ENCODE data around the gene SNAP91. TPM values are rescaled to one million over a fixed set of nuclear protein-coding genes. Genes with fewer than 3 reads are reported as not detected.

The SNAP91 gene
- total RNA-seq, 1 experiment from 2014 or later: 0.70 TPM

DNA sequence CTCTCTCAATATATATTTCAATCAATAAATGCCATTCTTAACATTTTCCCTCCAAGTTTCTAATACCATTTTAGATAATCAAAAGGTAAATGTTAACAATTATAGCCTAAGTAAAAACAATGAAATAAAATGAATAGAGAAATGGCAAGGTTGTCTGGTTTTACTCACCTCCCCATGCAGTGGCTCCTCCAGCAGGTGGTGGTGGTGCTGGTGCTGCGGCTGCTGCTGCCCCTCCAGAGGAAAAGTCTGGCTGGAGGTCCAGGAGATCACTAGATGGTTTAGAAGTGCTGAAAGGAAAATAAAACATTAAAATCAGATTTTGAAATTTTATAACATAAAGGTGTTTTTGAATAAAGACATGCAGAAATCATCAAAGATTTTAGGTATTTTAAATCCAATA lies 103.4 kb downstream of the SNAP91 start:
- ChIA-PET CTCF (interaction anchor here (1.0 kb wide), 1 partner anchor 9 kb away, joined by 7 read pairs; no protein-coding TSS in a partner anchor), POLR2A (no interaction called here)
- no peaks in the 10 kb centered on the region for H3K4me1 Mint-ChIP-seq
- ATAC-seq (peak; percentile 62), DNase-seq (ENCODE audit: low spot score) (peak; percentile 15)
- H3K9me3 Mint-ChIP-seq: no peaks in the 10 kb centered on the region
- no peak overlapping the region for H3K4me3 Mint-ChIP-seq
- no peaks in the 10 kb centered on the region for H3K27me3 Mint-ChIP-seq (ENCODE audit: low read depth)
- no peak overlapping the region for H3K27ac Mint-ChIP-seq
- no peak for TF ChIP-seq SP1 (CRISPR knock-in tag; conservative IDR thresholded peaks at IDR 0.05)
- TF ChIP-seq RORB (CRISPR knock-in tag; IDR thresholded peaks at IDR 0.05): no peak
- TF ChIP-seq, protein P1, sequence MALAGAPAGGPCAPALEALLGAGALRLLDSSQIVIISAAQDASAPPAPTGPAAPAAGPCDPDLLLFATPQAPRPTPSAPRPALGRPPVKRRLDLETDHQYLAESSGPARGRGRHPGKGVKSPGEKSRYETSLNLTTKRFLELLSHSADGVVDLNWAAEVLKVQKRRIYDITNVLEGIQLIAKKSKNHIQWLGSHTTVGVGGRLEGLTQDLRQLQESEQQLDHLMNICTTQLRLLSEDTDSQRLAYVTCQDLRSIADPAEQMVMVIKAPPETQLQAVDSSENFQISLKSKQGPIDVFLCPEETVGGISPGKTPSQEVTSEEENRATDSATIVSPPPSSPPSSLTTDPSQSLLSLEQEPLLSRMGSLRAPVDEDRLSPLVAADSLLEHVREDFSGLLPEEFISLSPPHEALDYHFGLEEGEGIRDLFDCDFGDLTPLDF (CRISPR knock-in tag; IDR thresholded peaks at IDR 0.05): no peak
- TF ChIP-seq, protein P2, sequence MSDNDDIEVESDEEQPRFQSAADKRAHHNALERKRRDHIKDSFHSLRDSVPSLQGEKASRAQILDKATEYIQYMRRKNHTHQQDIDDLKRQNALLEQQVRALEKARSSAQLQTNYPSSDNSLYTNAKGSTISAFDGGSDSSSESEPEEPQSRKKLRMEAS (CRISPR knock-in tag; IDR thresholded peaks at IDR 0.05): no peak
- no peak for TF ChIP-seq FOXJ3 (CRISPR knock-in tag; IDR thresholded peaks at IDR 0.05; ENCODE audit: borderline replicate concordance)
- TF ChIP-seq FOXK1 (CRISPR knock-in tag; IDR thresholded peaks at IDR 0.05): no peak
- TF ChIP-seq IRF2 (CRISPR knock-in tag; IDR thresholded peaks at IDR 0.05; ENCODE audit: borderline replicate concordance, low read depth): no peak
- TF ChIP-seq, protein P3, sequence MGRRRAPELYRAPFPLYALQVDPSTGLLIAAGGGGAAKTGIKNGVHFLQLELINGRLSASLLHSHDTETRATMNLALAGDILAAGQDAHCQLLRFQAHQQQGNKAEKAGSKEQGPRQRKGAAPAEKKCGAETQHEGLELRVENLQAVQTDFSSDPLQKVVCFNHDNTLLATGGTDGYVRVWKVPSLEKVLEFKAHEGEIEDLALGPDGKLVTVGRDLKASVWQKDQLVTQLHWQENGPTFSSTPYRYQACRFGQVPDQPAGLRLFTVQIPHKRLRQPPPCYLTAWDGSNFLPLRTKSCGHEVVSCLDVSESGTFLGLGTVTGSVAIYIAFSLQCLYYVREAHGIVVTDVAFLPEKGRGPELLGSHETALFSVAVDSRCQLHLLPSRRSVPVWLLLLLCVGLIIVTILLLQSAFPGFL (CRISPR knock-in tag; IDR thresholded peaks at IDR 0.05; ENCODE audit: borderline replicate concordance): no peak
- no peak for TF ChIP-seq SMAD3 (CRISPR knock-in tag; IDR thresholded peaks at IDR 0.05; ENCODE audit: borderline replicate concordance)
- TF ChIP-seq, protein P4, sequence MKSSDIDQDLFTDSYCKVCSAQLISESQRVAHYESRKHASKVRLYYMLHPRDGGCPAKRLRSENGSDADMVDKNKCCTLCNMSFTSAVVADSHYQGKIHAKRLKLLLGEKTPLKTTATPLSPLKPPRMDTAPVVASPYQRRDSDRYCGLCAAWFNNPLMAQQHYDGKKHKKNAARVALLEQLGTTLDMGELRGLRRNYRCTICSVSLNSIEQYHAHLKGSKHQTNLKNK (CRISPR knock-in tag; IDR thresholded peaks at IDR 0.05): no peak
- no peak for TF ChIP-seq ZNF232 (CRISPR knock-in tag; IDR thresholded peaks at IDR 0.05)
- TF ChIP-seq RELA (CRISPR knock-in tag; IDR thresholded peaks at IDR 0.05; ENCODE audit: borderline replicate concordance): no peak
- TF ChIP-seq, protein P5, sequence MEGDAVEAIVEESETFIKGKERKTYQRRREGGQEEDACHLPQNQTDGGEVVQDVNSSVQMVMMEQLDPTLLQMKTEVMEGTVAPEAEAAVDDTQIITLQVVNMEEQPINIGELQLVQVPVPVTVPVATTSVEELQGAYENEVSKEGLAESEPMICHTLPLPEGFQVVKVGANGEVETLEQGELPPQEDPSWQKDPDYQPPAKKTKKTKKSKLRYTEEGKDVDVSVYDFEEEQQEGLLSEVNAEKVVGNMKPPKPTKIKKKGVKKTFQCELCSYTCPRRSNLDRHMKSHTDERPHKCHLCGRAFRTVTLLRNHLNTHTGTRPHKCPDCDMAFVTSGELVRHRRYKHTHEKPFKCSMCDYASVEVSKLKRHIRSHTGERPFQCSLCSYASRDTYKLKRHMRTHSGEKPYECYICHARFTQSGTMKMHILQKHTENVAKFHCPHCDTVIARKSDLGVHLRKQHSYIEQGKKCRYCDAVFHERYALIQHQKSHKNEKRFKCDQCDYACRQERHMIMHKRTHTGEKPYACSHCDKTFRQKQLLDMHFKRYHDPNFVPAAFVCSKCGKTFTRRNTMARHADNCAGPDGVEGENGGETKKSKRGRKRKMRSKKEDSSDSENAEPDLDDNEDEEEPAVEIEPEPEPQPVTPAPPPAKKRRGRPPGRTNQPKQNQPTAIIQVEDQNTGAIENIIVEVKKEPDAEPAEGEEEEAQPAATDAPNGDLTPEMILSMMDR (IDR thresholded peaks at IDR 0.05): no peak
- TF ChIP-seq NR1H2 (CRISPR knock-in tag; IDR thresholded peaks at IDR 0.05): no peak
- TF ChIP-seq, protein P6, sequence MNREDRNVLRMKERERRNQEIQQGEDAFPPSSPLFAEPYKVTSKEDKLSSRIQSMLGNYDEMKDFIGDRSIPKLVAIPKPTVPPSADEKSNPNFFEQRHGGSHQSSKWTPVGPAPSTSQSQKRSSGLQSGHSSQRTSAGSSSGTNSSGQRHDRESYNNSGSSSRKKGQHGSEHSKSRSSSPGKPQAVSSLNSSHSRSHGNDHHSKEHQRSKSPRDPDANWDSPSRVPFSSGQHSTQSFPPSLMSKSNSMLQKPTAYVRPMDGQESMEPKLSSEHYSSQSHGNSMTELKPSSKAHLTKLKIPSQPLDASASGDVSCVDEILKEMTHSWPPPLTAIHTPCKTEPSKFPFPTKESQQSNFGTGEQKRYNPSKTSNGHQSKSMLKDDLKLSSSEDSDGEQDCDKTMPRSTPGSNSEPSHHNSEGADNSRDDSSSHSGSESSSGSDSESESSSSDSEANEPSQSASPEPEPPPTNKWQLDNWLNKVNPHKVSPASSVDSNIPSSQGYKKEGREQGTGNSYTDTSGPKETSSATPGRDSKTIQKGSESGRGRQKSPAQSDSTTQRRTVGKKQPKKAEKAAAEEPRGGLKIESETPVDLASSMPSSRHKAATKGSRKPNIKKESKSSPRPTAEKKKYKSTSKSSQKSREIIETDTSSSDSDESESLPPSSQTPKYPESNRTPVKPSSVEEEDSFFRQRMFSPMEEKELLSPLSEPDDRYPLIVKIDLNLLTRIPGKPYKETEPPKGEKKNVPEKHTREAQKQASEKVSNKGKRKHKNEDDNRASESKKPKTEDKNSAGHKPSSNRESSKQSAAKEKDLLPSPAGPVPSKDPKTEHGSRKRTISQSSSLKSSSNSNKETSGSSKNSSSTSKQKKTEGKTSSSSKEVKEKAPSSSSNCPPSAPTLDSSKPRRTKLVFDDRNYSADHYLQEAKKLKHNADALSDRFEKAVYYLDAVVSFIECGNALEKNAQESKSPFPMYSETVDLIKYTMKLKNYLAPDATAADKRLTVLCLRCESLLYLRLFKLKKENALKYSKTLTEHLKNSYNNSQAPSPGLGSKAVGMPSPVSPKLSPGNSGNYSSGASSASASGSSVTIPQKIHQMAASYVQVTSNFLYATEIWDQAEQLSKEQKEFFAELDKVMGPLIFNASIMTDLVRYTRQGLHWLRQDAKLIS (CRISPR knock-in tag; IDR thresholded peaks at IDR 0.05; ENCODE audit: borderline replicate concordance): no peak
- TF ChIP-seq, protein P7, sequence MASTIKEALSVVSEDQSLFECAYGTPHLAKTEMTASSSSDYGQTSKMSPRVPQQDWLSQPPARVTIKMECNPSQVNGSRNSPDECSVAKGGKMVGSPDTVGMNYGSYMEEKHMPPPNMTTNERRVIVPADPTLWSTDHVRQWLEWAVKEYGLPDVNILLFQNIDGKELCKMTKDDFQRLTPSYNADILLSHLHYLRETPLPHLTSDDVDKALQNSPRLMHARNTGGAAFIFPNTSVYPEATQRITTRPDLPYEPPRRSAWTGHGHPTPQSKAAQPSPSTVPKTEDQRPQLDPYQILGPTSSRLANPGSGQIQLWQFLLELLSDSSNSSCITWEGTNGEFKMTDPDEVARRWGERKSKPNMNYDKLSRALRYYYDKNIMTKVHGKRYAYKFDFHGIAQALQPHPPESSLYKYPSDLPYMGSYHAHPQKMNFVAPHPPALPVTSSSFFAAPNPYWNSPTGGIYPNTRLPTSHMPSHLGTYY (CRISPR knock-in tag; IDR thresholded peaks at IDR 0.05): no peak
- no peak for TF ChIP-seq ZBTB21 (CRISPR knock-in tag; IDR thresholded peaks at IDR 0.05; ENCODE audit: borderline replicate concordance)
- TF ChIP-seq, protein P8, sequence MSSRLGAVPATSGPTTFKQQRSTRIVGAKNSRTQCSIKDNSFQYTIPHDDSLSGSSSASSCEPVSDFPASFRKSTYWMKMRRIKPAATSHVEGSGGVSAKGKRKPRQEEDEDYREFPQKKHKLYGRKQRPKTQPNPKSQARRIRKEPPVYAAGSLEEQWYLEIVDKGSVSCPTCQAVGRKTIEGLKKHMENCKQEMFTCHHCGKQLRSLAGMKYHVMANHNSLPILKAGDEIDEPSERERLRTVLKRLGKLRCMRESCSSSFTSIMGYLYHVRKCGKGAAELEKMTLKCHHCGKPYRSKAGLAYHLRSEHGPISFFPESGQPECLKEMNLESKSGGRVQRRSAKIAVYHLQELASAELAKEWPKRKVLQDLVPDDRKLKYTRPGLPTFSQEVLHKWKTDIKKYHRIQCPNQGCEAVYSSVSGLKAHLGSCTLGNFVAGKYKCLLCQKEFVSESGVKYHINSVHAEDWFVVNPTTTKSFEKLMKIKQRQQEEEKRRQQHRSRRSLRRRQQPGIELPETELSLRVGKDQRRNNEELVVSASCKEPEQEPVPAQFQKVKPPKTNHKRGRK (CRISPR knock-in tag; IDR thresholded peaks at IDR 0.05; ENCODE audit: borderline replicate concordance): no peak
- TF ChIP-seq, protein P9, sequence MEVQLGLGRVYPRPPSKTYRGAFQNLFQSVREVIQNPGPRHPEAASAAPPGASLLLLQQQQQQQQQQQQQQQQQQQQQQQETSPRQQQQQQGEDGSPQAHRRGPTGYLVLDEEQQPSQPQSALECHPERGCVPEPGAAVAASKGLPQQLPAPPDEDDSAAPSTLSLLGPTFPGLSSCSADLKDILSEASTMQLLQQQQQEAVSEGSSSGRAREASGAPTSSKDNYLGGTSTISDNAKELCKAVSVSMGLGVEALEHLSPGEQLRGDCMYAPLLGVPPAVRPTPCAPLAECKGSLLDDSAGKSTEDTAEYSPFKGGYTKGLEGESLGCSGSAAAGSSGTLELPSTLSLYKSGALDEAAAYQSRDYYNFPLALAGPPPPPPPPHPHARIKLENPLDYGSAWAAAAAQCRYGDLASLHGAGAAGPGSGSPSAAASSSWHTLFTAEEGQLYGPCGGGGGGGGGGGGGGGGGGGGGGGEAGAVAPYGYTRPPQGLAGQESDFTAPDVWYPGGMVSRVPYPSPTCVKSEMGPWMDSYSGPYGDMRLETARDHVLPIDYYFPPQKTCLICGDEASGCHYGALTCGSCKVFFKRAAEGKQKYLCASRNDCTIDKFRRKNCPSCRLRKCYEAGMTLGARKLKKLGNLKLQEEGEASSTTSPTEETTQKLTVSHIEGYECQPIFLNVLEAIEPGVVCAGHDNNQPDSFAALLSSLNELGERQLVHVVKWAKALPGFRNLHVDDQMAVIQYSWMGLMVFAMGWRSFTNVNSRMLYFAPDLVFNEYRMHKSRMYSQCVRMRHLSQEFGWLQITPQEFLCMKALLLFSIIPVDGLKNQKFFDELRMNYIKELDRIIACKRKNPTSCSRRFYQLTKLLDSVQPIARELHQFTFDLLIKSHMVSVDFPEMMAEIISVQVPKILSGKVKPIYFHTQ (CRISPR knock-in tag; IDR thresholded peaks at IDR 0.05): no peak
- no peak for TF ChIP-seq CREM (CRISPR knock-in tag; IDR thresholded peaks at IDR 0.05)
- no peaks in the 10 kb centered on the region for H3K36me3 Mint-ChIP-seq
